ENCODE data around the gene IFFO2. TPM values are rescaled to one million over a fixed set of nuclear protein-coding genes. Genes with fewer than 3 reads are reported as not detected.

Gene IFFO2
- total RNA-seq, 1 donor from 2014 or later = 39.6 TPM

- H3K27ac ChIP-seq (ENCODE audit: low read depth, low read length) = peak overlapping the region; percentile 18
- no peak overlapping the region for H2AFZ ChIP-seq (ENCODE audit: low read depth, low read length)
- H3K4me2 ChIP-seq (ENCODE audit: low read length) = no peak overlapping the region
- Mint-ChIP-seq H3K4me1 (ENCODE audit: low read depth, unreplicated experiment) (no peaks in the 10 kb centered on the region), H3K36me3 (ENCODE audit: low read depth, unreplicated experiment) (peaks cover 32% of the 10 kb centered on the region), H3K27ac (ENCODE audit: unreplicated experiment) (no peak overlapping the region), H3K9me3 (ENCODE audit: unreplicated experiment) (no peaks in the 10 kb centered on the region), H3K4me3 (ENCODE audit: unreplicated experiment) (no peak overlapping the region), H3K27me3 (ENCODE audit: low read depth, unreplicated experiment) (no peaks in the 10 kb centered on the region)
- FAIRE-seq = no peak
- DNase-seq (ENCODE audit: low read depth) = no peak
- H3K36me3 ChIP-seq (ENCODE audit: insufficient read depth, low read length) = peaks cover 34% of the 10 kb centered on the region
- H3K9me3 ChIP-seq (ENCODE audit: insufficient read depth, low read depth, low read length) = no peaks in the 10 kb centered on the region
- H3K4me3 ChIP-seq (ENCODE audit: insufficient read depth, low read depth, low read length) = no peak overlapping the region
- H4K20me1 ChIP-seq (ENCODE audit: insufficient read depth, low read length) = peaks cover 43% of the 10 kb centered on the region
- H3K9ac ChIP-seq (ENCODE audit: low read length) = peak overlapping the region; percentile 14
- TF ChIP-seq CTCF (IDR thresholded peaks at IDR 0.05; ENCODE audit: insufficient read depth, low read depth, low read length) (peak; percentile 70), EZH2 (IDR thresholded peaks at IDR 0.05; ENCODE audit: insufficient read depth, low read length) (no peak)
- peaks cover 10% of the 10 kb centered on the region for H3K4me1 ChIP-seq (ENCODE audit: insufficient read depth, low read length)
- H3K79me2 ChIP-seq (ENCODE audit: insufficient read depth, low read length) = peaks cover 12% of the 10 kb centered on the region
- no peaks in the 10 kb centered on the region for H3K27me3 ChIP-seq (ENCODE audit: insufficient read depth, low read length)
Measured at GRCh38 chr1:18907021-18907916, 49.2 kb downstream of the IFFO2 start.

GRCh38 chr1:18903291-18903756 lies 53.2 kb downstream of the IFFO2 start:
- H3K4me2 ChIP-seq (ENCODE audit: low read length) = peak overlapping the region; percentile 96
- Mint-ChIP-seq H3K9me3 (ENCODE audit: unreplicated experiment) (no peaks in the 10 kb centered on the region), H3K4me3 (ENCODE audit: unreplicated experiment) (peak overlapping the region; percentile 90), H3K27ac (ENCODE audit: unreplicated experiment) (peak overlapping the region; percentile 58), H3K27me3 (ENCODE audit: low read depth, unreplicated experiment) (no peaks in the 10 kb centered on the region), H3K4me1 (ENCODE audit: low read depth, unreplicated experiment) (no peaks in the 10 kb centered on the region), H3K36me3 (ENCODE audit: low read depth, unreplicated experiment) (peaks cover 9% of the 10 kb centered on the region)
- peaks cover 40% of the 10 kb centered on the region for H4K20me1 ChIP-seq (ENCODE audit: insufficient read depth, low read length)
- H3K9me3 ChIP-seq (ENCODE audit: insufficient read depth, low read depth, low read length) = no peaks in the 10 kb centered on the region
- peak overlapping the region; percentile 91 for H3K27ac ChIP-seq (ENCODE audit: low read depth, low read length)
- H3K79me2 ChIP-seq (ENCODE audit: insufficient read depth, low read length) = peaks cover 8% of the 10 kb centered on the region
- no peak overlapping the region for H2AFZ ChIP-seq (ENCODE audit: low read depth, low read length)
- no peaks in the 10 kb centered on the region for H3K27me3 ChIP-seq (ENCODE audit: insufficient read depth, low read length)
- peak overlapping the region; percentile 90 for H3K9ac ChIP-seq (ENCODE audit: low read length)
- peak overlapping the region; percentile 79 for H3K4me3 ChIP-seq (ENCODE audit: insufficient read depth, low read depth, low read length)
- peaks cover 11% of the 10 kb centered on the region for H3K36me3 ChIP-seq (ENCODE audit: insufficient read depth, low read length)
- FAIRE-seq (no peak), DNase-seq (ENCODE audit: low read depth) (no peak)
- no peak for TF ChIP-seq CTCF (IDR thresholded peaks at IDR 0.05; ENCODE audit: insufficient read depth, low read depth, low read length)
- H3K4me1 ChIP-seq (ENCODE audit: insufficient read depth, low read length) = peaks cover 14% of the 10 kb centered on the region

Measured in astrocyte (in vitro differentiated cells and primary cell).